DND-41 (cell line): Measurements from ENCODE around the gene EIF2S2.
"Not testable (repeated sequence)": the region's sequence is repeated elsewhere in the genome, so short reads cannot be mapped to it uniquely, and the experiment has no call there.

Experiments used
- ATAC-seq: fragments of 200-7000 bp; cut with Tn5 transposase; 3 replicates; pipeline ENCODE4 v1.9.1; 2021; ENCODE audit warnings: low read depth; ENCODE audit not compliant: insufficient read depth
- DNase-seq: peaks from one replicate; pipeline ENCODE4 v3.0.0-alpha.2; 2020
- H2AFZ ChIP-seq: 2 replicates; pipeline ENCODE4 v1.6.0; 2012; ENCODE audit warnings: low read depth, low read length
- H3K27ac ChIP-seq: 2 replicates; pipeline ENCODE4 v1.5.1; 2012; ENCODE audit warnings: low read length, inconsistent platforms
- H3K27me3 ChIP-seq: fragments of 200-600 bp; sonication (generic); 2 replicates; pipeline ENCODE4 v1.6.0; 2012; ENCODE audit warnings: low read length, mild to moderate bottlenecking, inconsistent platforms; ENCODE audit not compliant: insufficient read depth, poor library complexity
- H3K36me3 ChIP-seq: 2 replicates; pipeline ENCODE4 v1.5.1; 2012; ENCODE audit warnings: low read length, inconsistent platforms; ENCODE audit not compliant: insufficient read depth
- H3K4me1 ChIP-seq: 2 replicates; pipeline ENCODE4 v1.5.1; 2012; ENCODE audit warnings: mild to moderate bottlenecking, low read length; ENCODE audit not compliant: insufficient read depth
- H3K4me2 ChIP-seq: 2 replicates; pipeline ENCODE4 v1.6.0; 2012; ENCODE audit warnings: mild to moderate bottlenecking, moderate library complexity, low read length, inconsistent platforms; ENCODE audit not compliant: insufficient read depth
- H3K4me3 ChIP-seq, 2 experiments: fragments of 200-600 bp in 1 of 2; shearing (Covaris generic) in 1 of 2; 2 replicates each; pipeline ENCODE4 v1.5.1; 2012 to 2016; ENCODE audit warnings: inconsistent platforms in 2 of 2, low read length in 2 of 2, mild to moderate bottlenecking in 2 of 2, low read depth in 1 of 2, moderate library complexity in 1 of 2
- H3K79me2 ChIP-seq: 2 replicates; pipeline ENCODE4 v1.6.0; 2012; ENCODE audit warnings: low read length, inconsistent platforms; ENCODE audit not compliant: insufficient read depth
- H3K9ac ChIP-seq: 2 replicates; pipeline ENCODE4 v1.6.0; 2012; ENCODE audit warnings: low read depth, mild to moderate bottlenecking, inconsistent platforms, low read length, moderate library complexity
- H3K9me3 ChIP-seq: 2 replicates; pipeline ENCODE4 v1.5.1; 2012; ENCODE audit warnings: low read length, moderate library complexity, mild to moderate bottlenecking, inconsistent platforms; ENCODE audit not compliant: insufficient read depth, severe bottlenecking
- H4K20me1 ChIP-seq: 2 replicates; pipeline ENCODE4 v1.6.0; 2012; ENCODE audit warnings: low read length; ENCODE audit not compliant: insufficient read depth
- CTCF ChIP-seq: IDR thresholded peaks from 2 replicates; pipeline ENCODE4 v1.5.1; 2012; ENCODE audit warnings: borderline replicate concordance, low read length, moderate library complexity, mild to moderate bottlenecking; ENCODE audit not compliant: poor library complexity, severe bottlenecking; ENCODE audit errors: extremely low read depth
- EZH2 ChIP-seq: IDR thresholded peaks from 3 replicates; pipeline ENCODE4 v1.6.1; 2012; ENCODE audit warnings: borderline replicate concordance, low read depth, mild to moderate bottlenecking, moderate library complexity, low read length, inconsistent platforms; ENCODE audit not compliant: severe bottlenecking

The EIF2S2 gene

GRCh38 chr20:34111702-34112599 is at the start of gene EIF2S2:
Gene EIF2S2 (minus strand): TSS chr20:34112243. CDS start chr20:34112110, 133 bp downstream.
- peak within 1 kb of the TSS; percentile 92 for H3K9ac ChIP-seq
- H3K9me3 ChIP-seq, result no peaks in the 10 kb centered on the region
- H3K36me3 ChIP-seq, result peaks cover 44% of the 10 kb centered on the region
- H3K4me1 ChIP-seq, result peaks cover 50% of the 10 kb centered on the region
- peaks cover 44% of the 10 kb centered on the region for H4K20me1 ChIP-seq
- peak; percentile 89 for ATAC-seq
- H3K79me2 ChIP-seq, result peaks cover 51% of the 10 kb centered on the region
- peak within 1 kb of the TSS; percentile 85 for H3K4me2 ChIP-seq
- TF ChIP-seq CTCF (peak; percentile 22), EZH2 (no peak)
- H3K27ac ChIP-seq, result peak within 1 kb of the TSS; percentile 97
- H2AFZ ChIP-seq, result peak within 1 kb of the TSS; percentile 90
- peak within 1 kb of the TSS; percentile 44 to 61 for H3K4me3 ChIP-seq
- peak; percentile 98 for DNase-seq
- no peaks in the 10 kb centered on the region for H3K27me3 ChIP-seq

GRCh38 chr20:34157697-34158096 is 45.7 kb upstream of the EIF2S2 start:
- H3K79me2 ChIP-seq, H3K9me3 ChIP-seq, H3K27ac ChIP-seq, H3K4me3 ChIP-seq, H3K4me2 ChIP-seq, H3K36me3 ChIP-seq, H4K20me1 ChIP-seq, H2AFZ ChIP-seq, H3K9ac ChIP-seq, H3K27me3 ChIP-seq, H3K4me1 ChIP-seq: not testable (repeated sequence)
- DNase-seq (peak; percentile 60), ATAC-seq (peak; percentile 84)

- H3K79me2 ChIP-seq, result no peaks in the 10 kb centered on the region
- ATAC-seq, result no peak
- no peaks in the 10 kb centered on the region for H3K9me3 ChIP-seq
- DNase-seq, result no peak
- H3K36me3 ChIP-seq, result no peaks in the 10 kb centered on the region
- no peak for TF ChIP-seq CTCF
- TF ChIP-seq EZH2, result no peak
- no peak overlapping the region for H2AFZ ChIP-seq
- no peak overlapping the region for H3K4me2 ChIP-seq
- no peak overlapping the region for H3K27ac ChIP-seq
- no peaks in the 10 kb centered on the region for H4K20me1 ChIP-seq
- no peaks in the 10 kb centered on the region for H3K4me1 ChIP-seq
- H3K4me3 ChIP-seq, result no peak overlapping the region
- peaks cover 8% of the 10 kb centered on the region for H3K27me3 ChIP-seq
- H3K9ac ChIP-seq, result no peak overlapping the region
Observed at GRCh38 chr20:34155836-34156235, 43.8 kb upstream of the EIF2S2 start.

- H3K9me3 ChIP-seq, result not testable (repeated sequence)
Observed at GRCh38 chr20:34153169-34153568, 41.1 kb upstream of the EIF2S2 start.

GRCh38 chr20:34152073-34152472 is 40.0 kb upstream of the EIF2S2 start:
- not testable (repeated sequence) for H3K4me3 ChIP-seq, H2AFZ ChIP-seq, H3K9me3 ChIP-seq, H3K9ac ChIP-seq, DNase-seq, H3K27me3 ChIP-seq, H3K4me2 ChIP-seq, H3K36me3 ChIP-seq, H3K79me2 ChIP-seq, H3K4me1 ChIP-seq, H3K27ac ChIP-seq, ATAC-seq, H4K20me1 ChIP-seq

More at GRCh38 chr20:34153169-34153568, 41.1 kb upstream of the EIF2S2 start:
- not testable (repeated sequence) for H3K27me3 ChIP-seq, DNase-seq, H4K20me1 ChIP-seq, H3K9ac ChIP-seq, H3K4me1 ChIP-seq, H3K36me3 ChIP-seq, H3K4me2 ChIP-seq, H3K27ac ChIP-seq, ATAC-seq, H3K4me3 ChIP-seq, H3K79me2 ChIP-seq, H2AFZ ChIP-seq
